Head of caudate nucleus (tissue), 42 donors: ENCODE data around the gene ZNF850.

Source experiments
- DNase-seq, 42 donors: peaks; one replicate each; pipeline versions ENCODE4 v3.0.0 to v3.0.0-alpha.2; 2020 to 2021; ENCODE audit warnings: mixed read lengths in 7 of 42
- intact Hi-C: fragments of 100-400 bp; cut with DNase I; formaldehyde crosslinking; loops from one replicate; pipeline ENCODE4 v1.15.0; 2022

Gene ZNF850

DNA sequence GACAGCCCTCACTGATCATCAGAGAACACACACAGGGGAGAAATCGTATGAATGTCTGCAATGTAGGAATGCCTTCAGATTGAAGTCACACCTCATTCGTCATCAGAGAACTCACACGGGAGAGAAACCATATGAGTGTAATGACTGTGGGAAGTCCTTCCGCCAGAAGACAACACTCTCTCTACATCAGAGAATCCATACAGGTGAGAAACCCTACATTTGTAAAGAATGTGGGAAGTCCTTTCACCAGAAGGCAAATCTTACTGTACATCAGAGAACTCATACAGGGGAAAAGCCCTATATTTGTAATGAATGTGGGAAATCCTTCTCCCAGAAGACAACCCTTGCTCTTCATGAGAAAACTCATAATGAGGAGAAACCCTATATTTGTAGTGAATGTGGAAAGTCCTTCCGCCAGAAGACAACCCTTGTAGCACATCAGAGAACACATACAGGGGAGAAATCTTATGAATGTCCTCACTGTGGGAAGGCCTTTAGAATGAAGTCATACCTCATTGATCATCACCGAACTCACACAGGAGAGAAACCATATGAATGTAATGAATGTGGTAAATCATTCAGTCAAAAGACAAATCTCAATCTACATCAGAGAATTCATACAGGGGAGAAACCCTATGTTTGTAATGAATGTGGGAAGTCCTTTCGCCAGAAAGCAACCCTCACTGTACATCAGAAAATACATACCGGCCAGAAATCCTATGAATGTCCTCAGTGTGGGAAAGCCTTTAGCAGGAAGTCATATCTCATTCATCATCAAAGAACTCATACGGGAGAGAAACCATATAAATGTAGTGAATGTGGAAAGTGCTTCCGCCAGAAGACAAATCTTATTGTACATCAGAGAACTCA, 52.7 kb downstream of the ZNF850 start:
- intact Hi-C loops, result no loop called here
- DNase-seq, result no peak

DNA sequence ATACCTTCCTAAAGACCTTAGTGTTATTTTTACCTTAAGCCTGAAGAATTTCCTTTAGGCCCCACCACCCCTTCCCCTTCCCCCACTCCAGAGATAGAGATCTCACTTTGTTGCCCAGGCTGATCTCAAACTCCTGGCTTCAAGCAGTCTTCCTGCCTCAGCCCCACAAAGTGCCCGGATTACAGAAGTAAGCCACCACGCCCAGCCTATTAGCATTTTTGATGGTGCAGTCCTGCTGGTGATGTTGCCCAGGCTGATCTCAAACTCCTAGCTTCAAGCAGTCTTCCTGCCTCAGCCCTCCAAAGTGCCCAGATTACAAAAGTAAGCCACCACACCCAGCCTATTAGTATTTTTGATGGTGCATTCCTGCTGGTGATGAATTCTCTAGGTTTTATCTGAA, 63.2 kb downstream of the ZNF850 start:
- DNase-seq, result no peak

DNA sequence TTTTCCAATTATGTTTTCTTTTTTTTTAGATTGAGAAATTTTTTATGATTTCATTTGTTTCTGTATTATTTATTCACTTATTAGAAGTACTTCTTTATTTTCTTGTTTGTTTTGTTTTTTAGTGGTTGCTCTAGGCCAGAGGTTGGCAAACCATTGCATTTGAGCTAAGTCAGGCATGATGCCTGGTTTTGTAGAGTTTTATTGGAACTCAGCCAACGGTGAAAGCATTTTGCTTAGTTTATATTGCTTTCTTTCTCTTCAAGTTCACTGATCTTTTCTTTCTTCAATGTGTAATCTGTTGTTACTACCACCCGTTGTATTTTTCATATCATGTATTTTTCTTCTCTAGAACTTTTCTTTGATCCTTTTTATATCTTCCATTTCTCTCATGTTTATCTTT, 65.5 kb downstream of the ZNF850 start:
- intact Hi-C loops, result no loop called here

More for the DNA sequence above, 63.2 kb downstream of the ZNF850 start:
- intact Hi-C loops, result no loop called here

DNA sequence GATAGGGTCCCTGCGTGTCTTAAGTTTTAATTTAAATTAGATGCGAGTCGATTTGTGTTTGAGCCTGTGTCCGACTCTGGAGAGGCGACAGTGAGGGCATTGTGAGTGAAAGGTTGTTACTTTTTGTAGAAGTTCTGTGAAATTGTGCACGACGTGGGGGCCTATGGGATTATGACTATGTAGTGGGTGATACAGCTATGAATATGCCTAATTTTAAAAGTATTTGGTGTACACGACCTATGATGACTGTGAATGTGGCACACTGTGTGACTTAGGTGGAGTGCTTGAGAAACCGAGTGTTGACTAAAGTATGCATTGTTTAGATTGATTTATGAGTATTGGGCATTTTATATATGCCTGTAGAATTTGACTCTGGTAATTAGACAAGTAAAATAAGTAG, 84.5 kb downstream of the ZNF850 start:
- intact Hi-C loops, result loop anchor here (10.0 kb wide), 1 partner anchor 87 kb away; the partner anchor contains the start of gene ZNF850
- no peak for DNase-seq

More for the DNA sequence above, 65.5 kb downstream of the ZNF850 start:
- no peak for DNase-seq

DNA sequence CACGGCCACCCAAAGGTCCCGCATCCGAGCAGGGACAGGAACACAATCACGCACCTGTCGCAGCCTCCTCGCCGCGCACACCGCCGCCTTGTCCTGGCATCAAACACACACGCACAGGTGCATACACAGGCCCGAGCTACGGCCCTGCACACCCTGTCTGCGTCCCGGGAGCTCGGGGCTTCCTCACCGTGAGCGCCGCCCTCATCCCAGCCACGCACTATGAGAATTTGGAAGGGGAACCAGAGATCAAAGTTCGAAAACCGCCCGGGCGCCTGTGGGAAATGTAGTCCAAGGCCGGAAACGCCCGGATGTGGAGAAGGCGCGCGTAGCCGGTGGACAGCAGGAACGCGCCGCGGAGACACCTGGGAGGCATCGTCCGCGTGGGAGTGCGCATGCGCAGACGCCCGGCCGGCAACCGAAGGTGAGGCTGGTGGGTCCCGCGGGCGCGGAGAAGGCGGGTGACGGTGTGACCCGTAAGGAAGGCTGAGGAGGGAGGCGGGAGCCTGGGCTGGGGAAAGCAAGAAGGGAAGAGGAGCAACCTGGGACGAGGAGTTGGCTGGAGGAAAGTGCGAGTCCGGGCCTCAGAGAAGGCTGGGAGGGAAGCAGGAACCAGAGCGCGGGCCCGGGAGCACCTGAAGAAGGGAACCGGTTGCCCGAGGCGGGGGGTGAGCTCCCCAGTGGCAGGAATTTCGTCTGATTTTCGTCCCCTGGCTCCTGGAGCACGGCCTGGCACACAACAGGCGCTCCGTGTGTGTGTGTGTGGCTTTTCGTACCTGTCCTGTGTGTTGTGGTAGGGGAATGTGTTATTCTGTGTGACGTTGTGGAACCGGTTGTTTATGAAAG, 85.2 kb downstream of the ZNF850 start, which contains the start of gene ZNF567:
ZNF567 (plus strand) TSS at position 399 of the 843 bp plus-strand sequence. CDS start 7,256 bp downstream, outside the sequence.
- DNase-seq, result peak; percentile 93 to 100 (median 98)
- intact Hi-C loops, result loop anchor here (10.0 kb wide), 1 partner anchor 87 kb away; the partner anchor contains the start of gene ZNF850

DNA sequence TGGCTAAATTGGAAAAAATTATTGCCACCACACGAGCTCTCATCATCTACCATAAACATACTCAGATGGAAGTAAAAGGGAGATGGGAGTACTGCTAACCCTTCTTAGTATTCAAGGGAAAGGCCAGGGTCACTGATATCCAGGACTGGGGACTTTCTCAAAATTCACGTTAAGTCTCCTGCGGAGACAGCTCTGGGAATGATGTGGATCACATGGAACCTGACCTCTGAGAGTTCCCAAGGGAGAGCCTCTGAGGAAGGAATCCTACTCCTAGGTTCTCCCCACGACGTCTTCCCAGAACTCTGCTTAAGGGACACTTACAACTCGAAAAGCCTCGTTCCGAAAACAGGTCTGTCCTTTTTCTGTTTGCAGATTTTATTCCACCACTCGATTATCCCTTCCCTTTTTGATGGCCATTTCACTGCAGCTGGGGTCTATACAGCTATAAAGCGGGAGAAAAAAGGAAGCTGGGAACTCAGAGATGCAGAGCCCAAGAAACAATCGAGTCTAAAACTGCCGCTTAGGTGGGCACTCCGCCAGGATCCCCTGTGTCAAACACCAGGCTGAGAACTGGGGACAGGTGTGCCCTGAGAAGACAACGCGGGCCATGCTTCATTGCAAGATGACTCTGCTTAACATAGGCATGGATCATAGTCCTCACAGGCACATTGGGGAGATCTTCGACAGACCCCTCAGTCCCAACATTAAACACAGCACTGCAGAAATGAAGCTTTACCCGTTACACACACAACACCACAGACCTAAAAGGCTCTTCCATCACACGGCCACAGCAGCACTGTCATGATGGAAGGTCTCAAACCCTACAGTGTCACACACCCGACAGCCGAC, 86.0 kb downstream of the ZNF850 start:
- intact Hi-C loops, result loop anchor here (10.0 kb wide), 1 partner anchor 88 kb away; the partner anchor contains the start of gene ZNF850
- peak in 33 of 42 donors; percentile 13 to 63 (median 34) for DNase-seq

DNA sequence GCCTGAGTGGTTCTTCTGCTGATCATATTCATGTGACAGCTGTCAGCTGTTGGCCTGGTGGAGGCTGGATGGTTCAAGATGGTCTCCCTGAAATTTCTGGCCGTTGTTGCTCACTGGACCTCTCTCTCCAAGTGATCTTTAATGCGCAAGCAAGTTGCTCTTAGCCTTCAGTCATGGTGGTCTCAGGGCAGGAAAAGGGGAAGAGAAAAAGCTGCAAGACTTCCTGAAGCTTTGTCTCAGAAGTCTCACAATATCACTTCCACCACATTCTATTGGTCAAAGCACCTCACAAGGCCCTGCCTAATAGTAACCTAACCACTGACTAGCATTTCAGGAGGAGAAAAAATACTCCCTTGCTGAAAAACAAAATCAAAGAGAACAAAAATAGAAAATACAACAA, 86.8 kb downstream of the ZNF850 start:
- intact Hi-C loops, result loop anchor here (10.0 kb wide), 1 partner anchor 89 kb away; the partner anchor contains the start of gene ZNF850

DNA sequence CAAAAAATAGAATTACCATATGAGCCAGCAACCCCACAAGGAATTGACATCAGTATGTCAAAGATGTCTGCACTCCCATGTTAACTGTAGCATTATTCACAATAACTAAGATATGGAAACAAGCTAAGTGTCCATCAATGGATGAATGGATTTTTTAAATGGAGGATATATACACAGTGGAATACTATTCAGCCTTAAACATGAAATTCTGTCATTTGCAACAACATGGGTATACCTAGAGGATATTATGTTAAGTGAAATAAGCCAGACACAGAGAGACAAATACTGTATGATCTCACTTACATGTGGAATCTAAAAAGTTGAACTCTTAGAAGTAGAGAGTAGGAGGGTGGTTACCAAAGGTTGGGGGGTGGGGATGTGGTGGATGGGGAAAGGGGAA, 93.2 kb downstream of the ZNF850 start:
- no peak for DNase-seq
- intact Hi-C loops, result no loop called here

More for the DNA sequence above, 86.8 kb downstream of the ZNF850 start:
- DNase-seq, result no peak

DNA sequence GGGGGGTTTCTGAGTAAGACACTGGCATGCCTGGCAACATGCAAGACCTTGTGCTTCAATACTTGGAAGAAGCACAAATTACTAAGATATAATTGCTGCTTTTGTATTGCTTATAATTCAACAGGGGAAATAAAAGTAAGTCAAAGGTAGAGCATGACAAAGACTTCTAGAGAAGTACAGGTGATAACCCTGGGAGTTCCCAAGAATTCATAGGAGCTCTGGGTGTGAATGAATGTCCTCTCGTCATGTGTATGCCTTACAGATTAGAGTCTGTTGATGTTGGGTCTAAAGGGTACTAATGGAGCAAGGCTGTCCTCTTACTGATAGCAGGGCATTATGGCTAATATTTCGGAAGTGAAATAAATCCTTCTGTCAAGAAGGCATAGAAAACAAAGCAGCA, 98.4 kb downstream of the ZNF850 start:
- DNase-seq, result no peak
- intact Hi-C loops, result no loop called here

DNA sequence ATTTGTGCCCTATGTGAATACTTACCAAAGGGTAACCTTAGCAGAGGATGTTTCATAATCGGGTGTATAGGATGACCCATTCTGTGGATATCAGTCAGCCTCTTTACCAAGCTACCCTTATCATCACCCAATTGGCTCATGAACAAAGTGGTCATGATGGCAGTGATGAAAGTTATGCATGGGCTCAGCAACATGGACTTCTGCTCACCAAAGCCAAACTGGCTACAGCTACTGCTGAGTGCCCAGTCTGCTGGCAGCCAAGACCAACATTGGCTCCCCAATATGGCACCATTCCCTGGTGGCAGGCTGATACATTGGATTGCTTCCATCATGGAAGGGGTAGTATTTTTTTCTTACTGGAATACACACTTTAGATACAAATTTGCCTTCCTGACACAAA, 100.2 kb downstream of the ZNF850 start:
- DNase-seq, result no peak
- intact Hi-C loops, result no loop called here

DNA sequence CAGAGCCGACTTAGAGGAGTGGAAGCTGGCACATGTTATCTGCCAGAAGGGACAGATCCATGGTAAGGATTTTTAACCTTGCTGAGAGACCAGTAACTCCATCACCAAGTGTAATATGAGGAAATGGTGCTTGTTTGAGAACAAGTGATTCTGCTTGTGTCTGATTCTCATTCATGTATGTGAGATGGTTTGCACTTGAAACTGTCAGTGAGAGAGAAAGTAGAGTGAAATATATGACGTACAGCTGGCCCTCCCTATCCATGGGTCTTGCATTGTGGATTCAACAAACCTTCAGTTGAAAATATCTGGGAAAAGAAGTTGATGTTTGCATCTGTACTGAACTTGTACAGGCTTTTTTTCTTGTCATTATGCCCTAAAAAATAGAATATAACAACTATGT, 104.0 kb downstream of the ZNF850 start:
- intact Hi-C loops, result loop anchor here (5.0 kb wide), 1 partner anchor 136 kb away; no protein-coding TSS in a partner anchor

DNA sequence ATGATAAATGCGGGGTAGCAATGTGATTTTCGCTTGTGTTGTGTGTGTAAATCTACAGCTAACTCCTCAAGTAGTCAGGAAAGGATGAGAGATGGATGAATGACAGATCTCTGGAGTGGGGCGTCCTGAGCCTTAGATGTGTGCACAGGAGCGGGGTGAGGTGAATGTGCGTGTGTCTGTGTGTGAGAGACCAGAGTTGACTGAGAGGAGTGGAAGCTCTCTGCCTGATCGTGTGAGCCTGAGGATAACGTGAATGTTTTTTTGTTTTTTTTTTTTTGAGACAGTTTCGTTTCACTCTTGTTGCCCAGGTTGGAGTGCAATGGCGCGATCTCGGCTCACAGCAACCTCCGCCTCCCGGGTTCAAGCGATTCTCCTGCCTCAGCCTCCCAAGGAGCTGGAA, 106.8 kb downstream of the ZNF850 start:
- no peak for DNase-seq
- intact Hi-C loops, result loop anchor here (5.0 kb wide), 1 partner anchor 134 kb away; no protein-coding TSS in a partner anchor

More for the DNA sequence above, 104.0 kb downstream of the ZNF850 start:
- DNase-seq, result no peak
